ENCODE measurements around the gene ORM2. TPM values are rescaled to one million over a fixed set of nuclear protein-coding genes. Genes with fewer than 3 reads are reported as not detected.

The ORM2 gene
- total and polyA plus RNA-seq, 8 donors, result 1.2 to 17.1 (median 3.4) TPM; not detected in 4

- 42 to 66% (median 56%) methylated on average over 13 to 14 of the region's 14 CpGs for WGBS, 5 donors
- Histone ChIP-seq H3K27me3 (no peaks in the 10 kb centered on the region), H3K9me3 (no peaks in the 10 kb centered on the region), H3K36me3 (peaks cover 34 to 96% (median 90%) of the 10 kb centered on the region in 4 donors), H3K27ac (peak overlapping the region; percentile 16 to 83 (median 71)), H3K4me1 (peaks cover 19 to 95% (median 30%) of the 10 kb centered on the region in 4 donors), H3K4me3 (peak overlapping the region in 1 of 4 donors; percentile 11)
- intact Hi-C loops (cut with DNase I; ENCODE audit: low total_unique reads), result no loop called here
- DNase-seq, result peak in 1 of 2 donors; percentile 59
- peak in 1 of 3 donors; percentile 16 for TF ChIP-seq POLR2AphosphoS5 (IDR thresholded peaks at IDR 0.05)
- TF ChIP-seq POLR2A (IDR thresholded peaks at IDR 0.05), result no peak
These were observed 42.6 kb downstream of the ORM2 start for GRCh38 chr9:114371973-114372917.

DNA sequence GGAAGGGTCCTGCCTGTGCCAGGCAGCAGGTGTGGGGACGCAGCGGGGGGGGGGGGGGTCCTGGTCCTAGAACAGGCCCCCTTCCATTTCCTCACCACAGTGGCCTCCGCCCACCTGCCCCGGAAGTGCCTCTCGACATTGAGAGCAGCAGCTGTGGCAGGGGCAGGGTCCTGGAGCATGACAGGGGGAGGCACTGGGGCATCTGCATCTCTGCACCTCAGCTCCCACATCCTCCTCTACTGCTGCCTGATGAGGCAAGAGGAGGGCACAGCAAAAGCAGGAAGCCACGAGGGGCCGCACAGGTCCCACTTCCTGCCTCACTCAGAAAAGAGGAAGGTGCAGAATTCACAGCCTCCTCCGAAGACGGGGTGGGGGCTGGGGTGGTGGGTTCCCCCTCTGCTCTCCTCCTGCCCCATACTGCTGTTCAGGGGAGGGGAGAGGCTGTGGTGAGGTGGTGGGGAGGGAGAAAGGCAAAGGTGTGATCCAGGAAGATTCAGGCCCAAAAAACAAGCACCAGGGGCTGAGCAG lies 43.3 kb downstream of the ORM2 start:
- Histone ChIP-seq H3K36me3 (peaks cover 30 to 96% (median 90%) of the 10 kb centered on the region in 4 donors), H3K27ac (peak overlapping the region; percentile 16 to 83 (median 71)), H3K27me3 (no peaks in the 10 kb centered on the region), H3K9me3 (no peaks in the 10 kb centered on the region), H3K4me3 (peak overlapping the region in 1 of 4 donors; percentile 11), H3K4me1 (peaks cover 15 to 91% (median 28%) of the 10 kb centered on the region in 4 donors)
- peak in 2 of 3 donors; percentile 52 to 59 for TF ChIP-seq POLR2AphosphoS5 (IDR thresholded peaks at IDR 0.05)
- TF ChIP-seq EP300 (IDR thresholded peaks at IDR 0.05), result no peak
- TF ChIP-seq, protein P1, sequence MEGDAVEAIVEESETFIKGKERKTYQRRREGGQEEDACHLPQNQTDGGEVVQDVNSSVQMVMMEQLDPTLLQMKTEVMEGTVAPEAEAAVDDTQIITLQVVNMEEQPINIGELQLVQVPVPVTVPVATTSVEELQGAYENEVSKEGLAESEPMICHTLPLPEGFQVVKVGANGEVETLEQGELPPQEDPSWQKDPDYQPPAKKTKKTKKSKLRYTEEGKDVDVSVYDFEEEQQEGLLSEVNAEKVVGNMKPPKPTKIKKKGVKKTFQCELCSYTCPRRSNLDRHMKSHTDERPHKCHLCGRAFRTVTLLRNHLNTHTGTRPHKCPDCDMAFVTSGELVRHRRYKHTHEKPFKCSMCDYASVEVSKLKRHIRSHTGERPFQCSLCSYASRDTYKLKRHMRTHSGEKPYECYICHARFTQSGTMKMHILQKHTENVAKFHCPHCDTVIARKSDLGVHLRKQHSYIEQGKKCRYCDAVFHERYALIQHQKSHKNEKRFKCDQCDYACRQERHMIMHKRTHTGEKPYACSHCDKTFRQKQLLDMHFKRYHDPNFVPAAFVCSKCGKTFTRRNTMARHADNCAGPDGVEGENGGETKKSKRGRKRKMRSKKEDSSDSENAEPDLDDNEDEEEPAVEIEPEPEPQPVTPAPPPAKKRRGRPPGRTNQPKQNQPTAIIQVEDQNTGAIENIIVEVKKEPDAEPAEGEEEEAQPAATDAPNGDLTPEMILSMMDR (IDR thresholded peaks at IDR 0.05), result no peak
- no peak for TF ChIP-seq POLR2A (IDR thresholded peaks at IDR 0.05)
- intact Hi-C loops (cut with DNase I; ENCODE audit: low total_unique reads), result no loop called here
- 56 to 74% (median 64%) methylated on average over 2 to 9 of the region's 9 CpGs for WGBS, 5 donors
- DNase-seq, result peak; percentile 69 to 85

- TF ChIP-seq EP300 (IDR thresholded peaks at IDR 0.05), result no peak
- TF ChIP-seq, protein P1 (IDR thresholded peaks at IDR 0.05), result no peak
- TF ChIP-seq POLR2AphosphoS5 (IDR thresholded peaks at IDR 0.05), result no peak
- 85 to 91% (median 90%) methylated on average over 16 of the region's 16 CpGs for WGBS, 5 donors
- intact Hi-C loops (cut with DNase I; ENCODE audit: low total_unique reads), result no loop called here
- H3K9me3 ChIP-seq, result no peaks in the 10 kb centered on the region
- H3K4me1 ChIP-seq, result peaks cover 15 to 91% (median 26%) of the 10 kb centered on the region in 4 donors
- H3K27me3 ChIP-seq, result no peaks in the 10 kb centered on the region
- no peak for DNase-seq
- H3K27ac ChIP-seq, result peak overlapping the region in 3 of 5 donors; percentile 71 to 83 (median 82)
- H3K36me3 ChIP-seq, result peaks cover 28 to 96% (median 92%) of the 10 kb centered on the region in 4 donors
- H3K4me3 ChIP-seq, result no peak overlapping the region
These were observed 44.5 kb downstream of the ORM2 start for GRCh38 chr9:114373960-114374730.

GRCh38 chr9:114374936-114375335 lies 45.3 kb downstream of the ORM2 start:
- TF ChIP-seq POLR2AphosphoS5 (IDR thresholded peaks at IDR 0.05), result no peak
- no peaks in the 10 kb centered on the region for H3K27me3 ChIP-seq
- DNase-seq, result no peak
- H3K4me1 ChIP-seq, result peaks cover 15 to 93% (median 24%) of the 10 kb centered on the region in 4 donors
- intact Hi-C loops (cut with DNase I; ENCODE audit: low total_unique reads), result no loop called here
- H3K4me3 ChIP-seq, result no peak overlapping the region
- H3K36me3 ChIP-seq, result peaks cover 36 to 99% (median 96%) of the 10 kb centered on the region in 4 donors
- H3K9me3 ChIP-seq, result no peaks in the 10 kb centered on the region
- peak overlapping the region in 1 of 5 donors; percentile 83 for H3K27ac ChIP-seq
- 77 to 85% (median 80%) methylated on average over 9 of the region's 9 CpGs for WGBS, 5 donors

Measured in stomach (tissue), 9 donors.